HUES48 (cell line): Measurements from ENCODE around the gene COX7A1.

ENCODE experiments used
- H3K27ac ChIP-seq: one replicate; pipeline ENCODE4 v1.7.0; 2013; ENCODE audit warnings: low read depth, low read length, inconsistent platforms
- H3K27me3 ChIP-seq: 2 replicates; pipeline ENCODE4 v1.6.1; 2013; ENCODE audit warnings: mild to moderate bottlenecking, low read length; ENCODE audit not compliant: control insufficient read depth, insufficient read depth
- H3K36me3 ChIP-seq: 2 replicates; pipeline ENCODE4 v1.6.1; 2013; ENCODE audit warnings: low read length; ENCODE audit not compliant: control insufficient read depth, insufficient read depth
- H3K4me1 ChIP-seq: 2 replicates; pipeline ENCODE4 v1.6.1; 2013; ENCODE audit warnings: mild to moderate bottlenecking, low read length; ENCODE audit not compliant: control insufficient read depth, insufficient read depth
- H3K4me3 ChIP-seq: 2 replicates; pipeline ENCODE4 v1.5.1; 2013; ENCODE audit warnings: mild to moderate bottlenecking, low read depth, low read length
- H3K9ac ChIP-seq: 2 replicates; pipeline ENCODE4 v1.6.1; 2013; ENCODE audit warnings: mild to moderate bottlenecking, low read depth, low read length, moderate library complexity
- H3K9me3 ChIP-seq: 2 replicates; pipeline ENCODE4 v1.6.1; 2013; ENCODE audit warnings: low read length; ENCODE audit not compliant: control insufficient read depth, insufficient read depth

COX7A1 gene

GRCh38 chr19:36120984-36121358 is 31.3 kb downstream of the COX7A1 start:
- H3K4me1 ChIP-seq: peaks cover 7% of the 10 kb centered on the region; the same call in 1 of the 2 replicates
- H3K9me3 ChIP-seq: no peaks in the 10 kb centered on the region
- H3K27me3 ChIP-seq: no peaks in the 10 kb centered on the region
- no peak overlapping the region for H3K27ac ChIP-seq
- H3K4me3 ChIP-seq: no peak overlapping the region
- peaks cover 72% of the 10 kb centered on the region for H3K36me3 ChIP-seq
- H3K9ac ChIP-seq: no peak overlapping the region

GRCh38 chr19:36120092-36120983 is 31.9 kb downstream of the COX7A1 start:
- Histone ChIP-seq H3K27me3 (no peaks in the 10 kb centered on the region), H3K4me1 (peaks cover 7% of the 10 kb centered on the region; the same call in 1 of the 2 replicates), H3K36me3 (peaks cover 65% of the 10 kb centered on the region), H3K4me3 (no peak overlapping the region), H3K9me3 (no peaks in the 10 kb centered on the region), H3K27ac (no peak overlapping the region), H3K9ac (no peak overlapping the region)

GRCh38 chr19:36116344-36116637 is 36.0 kb downstream of the COX7A1 start:
- H3K4me1 ChIP-seq: peaks cover 11% of the 10 kb centered on the region
- H3K4me3 ChIP-seq: peak overlapping the region; percentile 99
- H3K27me3 ChIP-seq: no peaks in the 10 kb centered on the region
- H3K36me3 ChIP-seq: peaks cover 50% of the 10 kb centered on the region
- no peak overlapping the region for H3K27ac ChIP-seq
- no peak overlapping the region for H3K9ac ChIP-seq
- no peaks in the 10 kb centered on the region for H3K9me3 ChIP-seq

GRCh38 chr19:36115453-36116343 is 36.5 kb downstream of the COX7A1 start, which contains the start of gene TBCB:
TBCB (plus strand) TSS chr19:36115468; CDS start chr19:36115561, 93 bp downstream.
- Histone ChIP-seq H3K9ac (peak within 1 kb of the TSS; percentile 85), H3K36me3 (peaks cover 48% of the 10 kb centered on the region), H3K4me3 (peak within 1 kb of the TSS; percentile 99), H3K4me1 (peaks cover 17% of the 10 kb centered on the region), H3K27ac (peak within 1 kb of the TSS; percentile 96), H3K9me3 (no peaks in the 10 kb centered on the region), H3K27me3 (no peaks in the 10 kb centered on the region)

GRCh38 chr19:36114721-36115452 is 37.4 kb downstream of the COX7A1 start, which contains the start of gene POLR2I:
POLR2I (minus strand) TSS chr19:36114875; CDS start chr19:36114856, 19 bp downstream.
- H3K4me1 ChIP-seq: peaks cover 15% of the 10 kb centered on the region
- no peaks in the 10 kb centered on the region for H3K27me3 ChIP-seq
- H3K9ac ChIP-seq: peak within 1 kb of the TSS; percentile 85
- H3K4me3 ChIP-seq: peak within 1 kb of the TSS; percentile 99
- H3K9me3 ChIP-seq: no peaks in the 10 kb centered on the region
- H3K27ac ChIP-seq: peak within 1 kb of the TSS; percentile 96
- peaks cover 46% of the 10 kb centered on the region for H3K36me3 ChIP-seq

GRCh38 chr19:36113894-36114720 is 38.1 kb downstream of the COX7A1 start:
- H3K4me3 ChIP-seq: peak overlapping the region; percentile 99
- H3K36me3 ChIP-seq: peaks cover 40% of the 10 kb centered on the region
- peak overlapping the region; percentile 85 for H3K9ac ChIP-seq
- peaks cover 13% of the 10 kb centered on the region for H3K4me1 ChIP-seq
- no peaks in the 10 kb centered on the region for H3K9me3 ChIP-seq
- H3K27me3 ChIP-seq: no peaks in the 10 kb centered on the region
- H3K27ac ChIP-seq: peak overlapping the region; percentile 96

- Histone ChIP-seq H3K36me3 (peaks cover 34% of the 10 kb centered on the region), H3K9ac (0 out of 2 replicates have a peak overlapping the region, but pooled peaks have one; percentile 85), H3K27ac (no peak overlapping the region), H3K27me3 (no peaks in the 10 kb centered on the region), H3K4me1 (peaks cover 13% of the 10 kb centered on the region), H3K9me3 (no peaks in the 10 kb centered on the region), H3K4me3 (peak overlapping the region; percentile 99)
Measured at GRCh38 chr19:36113425-36113824, 38.8 kb downstream of the COX7A1 start.

GRCh38 chr19:36112678-36113077 is 39.6 kb downstream of the COX7A1 start:
- Histone ChIP-seq H3K4me3 (no peak overlapping the region), H3K27ac (no peak overlapping the region), H3K4me1 (peaks cover 13% of the 10 kb centered on the region), H3K9me3 (no peaks in the 10 kb centered on the region), H3K27me3 (no peaks in the 10 kb centered on the region), H3K9ac (no peak overlapping the region), H3K36me3 (peaks cover 27% of the 10 kb centered on the region)

GRCh38 chr19:36111200-36111539 is 41.1 kb downstream of the COX7A1 start:
- H3K9ac ChIP-seq: no peak overlapping the region
- no peaks in the 10 kb centered on the region for H3K27me3 ChIP-seq
- peaks cover 13% of the 10 kb centered on the region for H3K4me1 ChIP-seq
- H3K4me3 ChIP-seq: no peak overlapping the region; the same call in 1 of the 2 replicates
- peaks cover 22% of the 10 kb centered on the region for H3K36me3 ChIP-seq
- H3K27ac ChIP-seq: peak overlapping the region; percentile 64
- no peaks in the 10 kb centered on the region for H3K9me3 ChIP-seq
